GM12878 (cell line): ENCODE results near the gene PLXNA4. TPM values are rescaled to one million over a fixed set of nuclear protein-coding genes. Genes with fewer than 3 reads are reported as not detected.

Experiments used
- ATAC-seq: fragments of 200-7000 bp; cut with Tn5 transposase; 3 replicates; pipeline ENCODE4 v1.9.1; 2020; ENCODE audit warnings: mild to moderate bottlenecking, moderate library complexity
- BruUV-seq: library from RNA; stranded (reverse); fragments of 400-500 nt; replicated peaks from 2 replicates; lab custom pipeline; 2021; lab: Mats Ljungman, UMichigan
- CTCF ChIA-PET: fragments of 300-600 bp; sonication (Branson Sonifier 250); formaldehyde crosslinking; extraction: SDS; loops from one replicate; lab custom pipeline; 2021; ENCODE audit warnings: inconsistent platforms; lab: Yijun Ruan, JAX
- POLR2A ChIA-PET: fragments of 350-600 bp; formaldehyde crosslinking; extraction: SDS; loops from one replicate; lab custom pipeline; 2021; ENCODE audit warnings: inconsistent platforms; lab: Charles Lee
- RAD21 ChIA-PET: fragments of 300-600 bp; sonication (Branson Sonifier 250); formaldehyde crosslinking; loops from one replicate; lab custom pipeline; 2023; ENCODE audit warnings: antibody characterized with exemption; ENCODE audit not compliant: unreplicated experiment; lab: Charles Lee
- SMC1A ChIA-PET: fragments of 300-600 bp; sonication (Branson Sonifier 250); formaldehyde crosslinking; loops from one replicate; lab custom pipeline; 2023; ENCODE audit not compliant: unreplicated experiment, uncharacterized antibody; lab: Charles Lee
- DNase-seq: peaks from one replicate; pipeline ENCODE4 v3.0.0-alpha.2; 2011; ENCODE audit warnings: low read depth, low spot score
- FAIRE-seq: peaks from 3 replicates; lab custom pipeline; 2011; peaks lifted over from hg19 to GRCh38; lab: Jason Lieb, UNC
- H2AFZ ChIP-seq: 2 replicates; pipeline ENCODE4 v1.6.0; 2011; ENCODE audit warnings: low read depth, low read length, control low read depth; ENCODE audit not compliant: control insufficient read depth
- H3K27ac ChIP-seq: 2 replicates; pipeline ENCODE4 v1.5.1; 2011; ENCODE audit warnings: control low read depth; ENCODE audit not compliant: control insufficient read depth, insufficient read depth
- H3K27me3 ChIP-seq, 2 experiments: replicated peaks in 1 of 2; 2 replicates each; pipeline versions ENCODE4 v1.6.0 to v1.6.1; 2011; ENCODE audit warnings: low read length in 1 of 2; ENCODE audit not compliant: control insufficient read depth in 2 of 2, insufficient read depth in 2 of 2
- H3K36me3 ChIP-seq, 2 experiments: 2 replicates each; pipeline ENCODE4 v1.5.1; 2011; ENCODE audit warnings: low read length in 1 of 2; ENCODE audit not compliant: control insufficient read depth in 2 of 2, insufficient read depth in 2 of 2
- H3K4me1 ChIP-seq: 2 replicates; pipeline ENCODE4 v1.6.1; 2011; ENCODE audit warnings: mild to moderate bottlenecking, low read length, moderate library complexity, mixed read lengths; ENCODE audit not compliant: control insufficient read depth, insufficient read depth
- H3K4me2 ChIP-seq: 2 replicates; pipeline ENCODE4 v1.6.0; 2011; ENCODE audit warnings: control low read depth; ENCODE audit not compliant: control insufficient read depth, insufficient read depth
- H3K4me3 ChIP-seq: fragments of 200-600 bp; sonication (generic); 2 replicates; pipeline ENCODE4 v1.5.1; 2016
- H3K79me2 ChIP-seq: 2 replicates; pipeline ENCODE4 v1.6.0; 2011; ENCODE audit warnings: low read length; ENCODE audit not compliant: control insufficient read depth, insufficient read depth
- H3K9ac ChIP-seq: 2 replicates; pipeline ENCODE4 v1.8.0; 2011; ENCODE audit warnings: low read length, control low read depth, mixed read lengths; ENCODE audit not compliant: control insufficient read depth, insufficient read depth
- H3K9me3 ChIP-seq: replicated peaks from 3 replicates; pipeline ENCODE4 v1.5.1; 2011; ENCODE audit warnings: mild to moderate bottlenecking, low read length; ENCODE audit not compliant: control insufficient read depth, insufficient read depth
- H4K20me1 ChIP-seq: 2 replicates; pipeline ENCODE4 v1.6.0; 2011; ENCODE audit not compliant: control insufficient read depth, insufficient read depth
- BMI1 ChIP-seq: fragments of 450-650 bp; IDR thresholded peaks from 2 replicates; pipeline ENCODE4 v1.6.1; 2016; ENCODE audit warnings: mild to moderate bottlenecking, moderate library complexity, borderline replicate concordance
- CTCF ChIP-seq, 3 experiments: IDR thresholded peaks in 2 of 3; conservative IDR thresholded peaks in 1 of 3; 2 replicates each; pipeline ENCODE4 v1.5.1; 2011; ENCODE audit warnings: low read depth in 3 of 3, low read length in 3 of 3, mild to moderate bottlenecking in 3 of 3, control low read depth in 2 of 3, moderate library complexity in 2 of 3, inconsistent platforms in 1 of 3, mixed read lengths in 1 of 3; ENCODE audit not compliant: control insufficient read depth in 2 of 3, insufficient read depth in 1 of 3; ENCODE audit errors: extremely low read depth in 1 of 3
- DPF2 ChIP-seq: fragments of 450-650 bp; IDR thresholded peaks from 2 replicates; pipeline ENCODE4 v1.6.1; 2017; ENCODE audit warnings: mild to moderate bottlenecking
- NFYB ChIP-seq: IDR thresholded peaks from 2 replicates; pipeline ENCODE4 v1.6.1; 2011; ENCODE audit warnings: low read depth, mild to moderate bottlenecking, low read length, improper control_type of control experiment, moderate library complexity; ENCODE audit not compliant: insufficient read depth
- NKRF ChIP-seq: fragments of 450-650 bp; conservative IDR thresholded peaks from 2 replicates; pipeline ENCODE4 v1.6.1; 2017; ENCODE audit warnings: mild to moderate bottlenecking, moderate library complexity
- PAX8 ChIP-seq: fragments of 450-650 bp; IDR thresholded peaks from 2 replicates; pipeline ENCODE4 v1.6.1; 2017; ENCODE audit warnings: mild to moderate bottlenecking, moderate library complexity
- PRDM15 ChIP-seq: fragments of 450-650 bp; formaldehyde crosslinking; IDR thresholded peaks from 2 replicates; pipeline ENCODE4 v1.4.0; 2020; ENCODE audit warnings: mild to moderate bottlenecking, moderate library complexity
- RB1 ChIP-seq: fragments of 450-650 bp; formaldehyde crosslinking; IDR thresholded peaks from 2 replicates; pipeline ENCODE4 v1.6.1; 2017; ENCODE audit warnings: mild to moderate bottlenecking, borderline replicate concordance
- SREBF1 ChIP-seq: IDR thresholded peaks from 2 replicates; pipeline ENCODE4 v1.6.1; 2012; ENCODE audit warnings: mild to moderate bottlenecking, low read length
- ZNF687 ChIP-seq: fragments of 450-650 bp; IDR thresholded peaks from 2 replicates; pipeline ENCODE4 v1.6.1; 2017; ENCODE audit warnings: mild to moderate bottlenecking, moderate library complexity
- WGBS: methylation state at CpG from one replicate; pipeline ENCODE4 v1.1.6; 2016; ENCODE audit warnings: low lambda C conversion rate; ENCODE audit not compliant: insufficient replicate concordance, insufficient coverage; ENCODE audit errors: missing lambda C conversion rate; 5-methylcytosine and 5-hydroxymethylcytosine counted together
- in situ Hi-C: fragments of 300-500 bp; cut with MboI; formaldehyde crosslinking; loops from 9 replicates; pipeline ENCODE4 v1.14.3; 2018; ENCODE audit warnings: mixed read lengths
- intact Hi-C: fragments of 100-400 bp; cut with micrococcal nuclease; formaldehyde crosslinking; loops from one replicate; pipeline ENCODE4 v1.14.2; 2022; ENCODE audit not compliant: unreplicated experiment
- polyA plus RNA-seq, 11 experiments: library from polyadenylated mRNA; depleted of rRNA in 4 of 11; unstranded in 6 of 11; stranded (reverse) in 5 of 11; fragments of >200 nt; fragmentation: Nextera tagmentation in 4 of 11; fragmentation: Illumina TruSeq in 1 of 11; extraction: Ambion mirVana in 4 of 11; extraction: Trizol in 1 of 11; gene quantifications; 1 replicate in 1 of 11; 2 replicates in 10 of 11; pipeline versions ENCODE4 v1.2.1 to v1.2.3, GENCODE V29; 2011 to 2016; ENCODE audit warnings: inconsistent platforms in 2 of 11, missing spikeins in 2 of 11, low read depth in 1 of 11
- total RNA-seq, 4 experiments: library from RNA; depleted of rRNA in 3 of 4; stranded (reverse); fragments of >200 nt in 3 of 4; fragmentation: Illumina TruSeq in 1 of 4; extraction: Trizol in 1 of 4; gene quantifications; 2 replicates each; pipeline versions ENCODE4 v1.2.1 to v1.2.3, GENCODE V29; 2013 to 2021

The PLXNA4 gene
- total and polyA plus RNA-seq, 10 of the 15 experiments (the other 5 are each of a cell fraction or from before 2014, with no cell fraction given) = 0.03 TPM; not detected in 9

GRCh38 chr7:132504852-132505251 is 71.4 kb downstream of the PLXNA4 start:
- H3K27ac ChIP-seq = no peak overlapping the region
- SMC1A ChIA-PET = no interaction called here
- H3K4me1 ChIP-seq = no peaks in the 10 kb centered on the region
- POLR2A ChIA-PET = interaction anchor here (0.6 kb wide), 1 partner anchor 22 kb away, joined by 6 read pairs; no protein-coding TSS in a partner anchor
- no peaks in the 10 kb centered on the region for H4K20me1 ChIP-seq
- no peaks in the 10 kb centered on the region for H3K36me3 ChIP-seq
- CTCF ChIA-PET = no interaction called here
- BruUV-seq = no TSS peak
- intact Hi-C loops = no loop called here
- no peak overlapping the region for H3K4me2 ChIP-seq
- H3K79me2 ChIP-seq = no peaks in the 10 kb centered on the region
- in situ Hi-C loops = no loop called here
- H3K27me3 ChIP-seq = no peaks in the 10 kb centered on the region; a peak in 2 of 4 replicates
- no peak for DNase-seq
- H2AFZ ChIP-seq = no peak overlapping the region
- H3K4me3 ChIP-seq = no peak overlapping the region
- ATAC-seq = no peak
- no peaks in the 10 kb centered on the region for H3K9me3 ChIP-seq
- RAD21 ChIA-PET = no interaction called here
- no peak overlapping the region for H3K9ac ChIP-seq
- 47% methylated on average over 11 of the region's 11 CpGs for WGBS
- no peak for FAIRE-seq
- TF ChIP-seq ZNF687 = no peak
- TF ChIP-seq SREBF1 = no peak
- TF ChIP-seq PAX8 = no peak
- TF ChIP-seq RB1 = no peak
- TF ChIP-seq CTCF (IDR thresholded peaks at IDR 0.05 in 2 of 3, conservative IDR thresholded peaks at IDR 0.05 in 1 of 3; ENCODE audit: control insufficient read depth in 2 of 3, extremely low read depth in 1 of 3, insufficient read depth in 1 of 3, low read depth in 3 of 3, low read length in 3 of 3) = no peak
- TF ChIP-seq BMI1 = no peak
- TF ChIP-seq PRDM15 (CRISPR knock-in tag) = no peak
- no peak for TF ChIP-seq NFYB
- TF ChIP-seq NKRF = no peak
- TF ChIP-seq DPF2 = no peak
